AG04449 (cell line): ENCODE data around the gene SVOPL.

Experiments used
- CTCF ChIA-PET: fragments of 350-600 bp; formaldehyde crosslinking; extraction: SDS; loops from one replicate; lab custom pipeline; 2021; ENCODE audit warnings: antibody characterized with exemption; lab: Yijun Ruan, JAX
- POLR2A ChIA-PET: fragments of 400-600, 350-600 bp; formaldehyde crosslinking; extraction: SDS; loops from one replicate; lab custom pipeline; 2020; ENCODE audit warnings: antibody characterized with exemption, inconsistent platforms; lab: Yijun Ruan, JAX
- DNase-seq: peaks from one replicate; pipeline ENCODE4 v3.0.0-alpha.2; 2010; ENCODE audit warnings: low read depth, low spot score
- H3K4me3 ChIP-seq: 2 replicates; pipeline ENCODE4 v1.5.1; 2011; ENCODE audit warnings: low read depth, mild to moderate bottlenecking, control low read depth, low read length
- CTCF ChIP-seq: IDR thresholded peaks from one replicate; pipeline ENCODE4 v1.5.1; 2011; ENCODE audit warnings: mild to moderate bottlenecking, moderate library complexity, low read length, control low read depth, inconsistent platforms; ENCODE audit not compliant: insufficient read depth; ENCODE audit errors: missing control alignments

The SVOPL gene

GRCh38 chr7:138575897-138576428 is 125.2 kb downstream of the SVOPL start:
- CTCF ChIA-PET, result no interaction called here

GRCh38 chr7:138573741-138574140 is 127.4 kb downstream of the SVOPL start:
- CTCF ChIA-PET, result no interaction called here
- POLR2A ChIA-PET, result no interaction called here
- TF ChIP-seq CTCF, result no peak

More at GRCh38 chr7:138575897-138576428, 125.2 kb downstream of the SVOPL start:
- POLR2A ChIA-PET, result no interaction called here
- no peak for DNase-seq
- H3K4me3 ChIP-seq, result no peak overlapping the region
- TF ChIP-seq CTCF, result no peak

GRCh38 chr7:138570715-138571114 is 130.4 kb downstream of the SVOPL start:
- no peak for DNase-seq
- no peak for TF ChIP-seq CTCF
- no peak overlapping the region for H3K4me3 ChIP-seq
- ChIA-PET POLR2A (no interaction called here), CTCF (no interaction called here)

More at GRCh38 chr7:138573741-138574140, 127.4 kb downstream of the SVOPL start:
- H3K4me3 ChIP-seq, result no peak overlapping the region
- DNase-seq, result no peak

GRCh38 chr7:138569418-138569817 is 131.7 kb downstream of the SVOPL start:
- DNase-seq, result no peak
- no peak overlapping the region for H3K4me3 ChIP-seq
- TF ChIP-seq CTCF, result no peak
- CTCF ChIA-PET, result no interaction called here
- POLR2A ChIA-PET, result no interaction called here

GRCh38 chr7:138568655-138569054 is 132.5 kb downstream of the SVOPL start:
- CTCF ChIA-PET, result no interaction called here

GRCh38 chr7:138565451-138566114 is 135.6 kb downstream of the SVOPL start:
- ChIA-PET POLR2A (no interaction called here), CTCF (no interaction called here)
- H3K4me3 ChIP-seq, result no peak overlapping the region
- no peak for TF ChIP-seq CTCF
- peak; percentile 37 for DNase-seq

More at GRCh38 chr7:138568655-138569054, 132.5 kb downstream of the SVOPL start:
- TF ChIP-seq CTCF, result no peak
- no peak for DNase-seq
- POLR2A ChIA-PET, result no interaction called here
- H3K4me3 ChIP-seq, result no peak overlapping the region
